CD14-positive monocyte (primary cell): ENCODE data around the gene DPH7. TPM values are rescaled to one million over a fixed set of nuclear protein-coding genes. Genes with fewer than 3 reads are reported as not detected.

Experiments used
- DNase-seq, 3 donors: peaks; one replicate each; pipeline ENCODE4 v3.0.0-alpha.2; 2011 to 2022
- H2AFZ ChIP-seq: 2 replicates; pipeline ENCODE4 v1.6.0; 2012; ENCODE audit warnings: mild to moderate bottlenecking, low read depth, low read length, inconsistent platforms; ENCODE audit not compliant: insufficient read depth, poor library complexity, severe bottlenecking
- H3K27ac ChIP-seq, 2 donors: 1 replicate in 1 of 2; 2 replicates in 1 of 2; pipeline ENCODE4 v1.5.1; 2012 to 2013; ENCODE audit warnings: low read length in 2 of 2, control low read depth in 1 of 2, inconsistent platforms in 1 of 2, low read depth in 1 of 2, mild to moderate bottlenecking in 1 of 2
- H3K27me3 ChIP-seq, 2 donors: one replicate each; pipeline versions ENCODE4 v1.6.0 to v1.6.1; 2011 to 2013; ENCODE audit warnings: low read length in 2 of 2; ENCODE audit not compliant: control insufficient read depth in 2 of 2, insufficient read depth in 2 of 2
- H3K36me3 ChIP-seq, 2 donors: replicated peaks in 1 of 2; 1 replicate in 1 of 2; 2 replicates in 1 of 2; pipeline versions ENCODE4 v1.5.1 to v1.6.1; 2012 to 2013; ENCODE audit warnings: low read length in 2 of 2, control low read depth in 1 of 2, inconsistent platforms in 1 of 2, mild to moderate bottlenecking in 1 of 2; ENCODE audit not compliant: insufficient read depth in 2 of 2, control insufficient read depth in 1 of 2
- H3K4me1 ChIP-seq, 2 donors: 1 replicate in 1 of 2; 2 replicates in 1 of 2; pipeline versions ENCODE4 v1.5.1 to v1.6.1; 2012 to 2013; ENCODE audit warnings: low read length in 2 of 2, control low read depth in 1 of 2, inconsistent platforms in 1 of 2, mild to moderate bottlenecking in 1 of 2, moderate library complexity in 1 of 2; ENCODE audit not compliant: insufficient read depth in 2 of 2, control insufficient read depth in 1 of 2
- H3K4me2 ChIP-seq: replicated peaks from 2 replicates; pipeline ENCODE3; 2012; ENCODE audit warnings: low read length, moderate library complexity, mild to moderate bottlenecking; ENCODE audit not compliant: poor library complexity, severe bottlenecking; ENCODE audit errors: extremely low read depth
- H3K4me3 ChIP-seq, 3 experiments: fragments of 200-600 bp in 1 of 3; sonication (generic) in 1 of 3; replicated peaks in 1 of 3; 1 replicate in 2 of 3; 2 replicates in 1 of 3; pipeline ENCODE4 v1.5.1; 2011 to 2013; ENCODE audit warnings: low read length in 3 of 3, mild to moderate bottlenecking in 3 of 3, control low read depth in 2 of 3, low read depth in 2 of 3, inconsistent platforms in 1 of 3, moderate library complexity in 1 of 3
- H3K79me2 ChIP-seq: 2 replicates; pipeline ENCODE4 v1.6.0; 2012; ENCODE audit warnings: mild to moderate bottlenecking, control low read depth, inconsistent platforms, low read length, moderate library complexity; ENCODE audit not compliant: insufficient read depth
- H3K9ac ChIP-seq: 2 replicates; pipeline ENCODE4 v1.6.0; 2017; ENCODE audit warnings: low read length, mild to moderate bottlenecking; ENCODE audit not compliant: insufficient read depth, poor library complexity, severe bottlenecking
- H3K9me3 ChIP-seq, 2 donors: replicated peaks in 1 of 2; 1 replicate in 1 of 2; 2 replicates in 1 of 2; pipeline versions ENCODE4 v1.5.1 to v1.6.1; 2012 to 2013; ENCODE audit warnings: low read length in 2 of 2, control low read depth in 1 of 2; ENCODE audit not compliant: control insufficient read depth in 1 of 2, insufficient read depth in 1 of 2
- H4K20me1 ChIP-seq: 2 replicates; pipeline ENCODE4 v1.6.0; 2012; ENCODE audit warnings: mild to moderate bottlenecking, low read length, control low read depth, moderate library complexity; ENCODE audit not compliant: insufficient read depth
- H3K27ac Mint-ChIP-seq, 7 donors: one replicate each; pipeline ENCODE4 v1.8.0; 2020; ENCODE audit warnings: mild to moderate bottlenecking in 7 of 7, mixed read lengths in 7 of 7, moderate library complexity in 6 of 7, inconsistent platforms in 2 of 7
- H3K27me3 Mint-ChIP-seq, 3 donors: one replicate each; pipeline ENCODE4 v1.8.0; 2021 to 2022; ENCODE audit warnings: low read depth in 3 of 3, mild to moderate bottlenecking in 3 of 3, mixed read lengths in 3 of 3, moderate library complexity in 3 of 3, inconsistent platforms in 1 of 3
- H3K36me3 Mint-ChIP-seq, 2 donors: one replicate each; pipeline ENCODE4 v1.8.0; 2020; ENCODE audit warnings: mixed read lengths in 2 of 2, inconsistent platforms in 1 of 2, mild to moderate bottlenecking in 1 of 2
- H3K4me1 Mint-ChIP-seq: one replicate; pipeline ENCODE4 v1.8.0; 2020; ENCODE audit warnings: mild to moderate bottlenecking, mixed read lengths
- H3K4me3 Mint-ChIP-seq, 2 donors: one replicate each; pipeline ENCODE4 v1.8.0; 2020; ENCODE audit warnings: mild to moderate bottlenecking in 2 of 2, mixed read lengths in 2 of 2, moderate library complexity in 1 of 2
- H3K9me3 Mint-ChIP-seq, 7 donors: one replicate each; pipeline ENCODE4 v1.8.0; 2020 to 2022; ENCODE audit warnings: mixed read lengths in 7 of 7, mild to moderate bottlenecking in 6 of 7, moderate library complexity in 6 of 7, inconsistent platforms in 2 of 7
- CTCF ChIP-seq: fragments of 200-600 bp; IDR thresholded peaks from one replicate; pipeline ENCODE4 v1.8.0; 2022; ENCODE audit warnings: antibody characterized with exemption, mild to moderate bottlenecking
- WGBS: methylation state at CpG from one replicate; pipeline ENCODE4 v1.1.5; 2013; ENCODE audit warnings: missing lambda C conversion rate; ENCODE audit not compliant: insufficient coverage; 5-methylcytosine and 5-hydroxymethylcytosine counted together
- intact Hi-C, 2 donors: fragments of 100-400 bp; cut with micrococcal nuclease; formaldehyde crosslinking; loops; one replicate each; pipeline versions ENCODE4 v1.15.0 to v1.15.1; 2023
- polyA plus RNA-seq, 3 donors: library from polyadenylated mRNA; depleted of rRNA in 1 of 3; unstranded in 2 of 3; stranded (reverse) in 1 of 3; fragments of 300-500 nt in 2 of 3; fragments of >200 nt in 1 of 3; fragmentation: Illumina TruSeq in 2 of 3; gene quantifications; 1 replicate in 2 of 3; 2 replicates in 1 of 3; pipeline ENCODE4 v1.2.3, GENCODE V29; 2012 to 2021

Gene DPH7
- polyA plus RNA-seq, 3 donors: 13.1 to 45.6 (median 14.2) TPM

DNA sequence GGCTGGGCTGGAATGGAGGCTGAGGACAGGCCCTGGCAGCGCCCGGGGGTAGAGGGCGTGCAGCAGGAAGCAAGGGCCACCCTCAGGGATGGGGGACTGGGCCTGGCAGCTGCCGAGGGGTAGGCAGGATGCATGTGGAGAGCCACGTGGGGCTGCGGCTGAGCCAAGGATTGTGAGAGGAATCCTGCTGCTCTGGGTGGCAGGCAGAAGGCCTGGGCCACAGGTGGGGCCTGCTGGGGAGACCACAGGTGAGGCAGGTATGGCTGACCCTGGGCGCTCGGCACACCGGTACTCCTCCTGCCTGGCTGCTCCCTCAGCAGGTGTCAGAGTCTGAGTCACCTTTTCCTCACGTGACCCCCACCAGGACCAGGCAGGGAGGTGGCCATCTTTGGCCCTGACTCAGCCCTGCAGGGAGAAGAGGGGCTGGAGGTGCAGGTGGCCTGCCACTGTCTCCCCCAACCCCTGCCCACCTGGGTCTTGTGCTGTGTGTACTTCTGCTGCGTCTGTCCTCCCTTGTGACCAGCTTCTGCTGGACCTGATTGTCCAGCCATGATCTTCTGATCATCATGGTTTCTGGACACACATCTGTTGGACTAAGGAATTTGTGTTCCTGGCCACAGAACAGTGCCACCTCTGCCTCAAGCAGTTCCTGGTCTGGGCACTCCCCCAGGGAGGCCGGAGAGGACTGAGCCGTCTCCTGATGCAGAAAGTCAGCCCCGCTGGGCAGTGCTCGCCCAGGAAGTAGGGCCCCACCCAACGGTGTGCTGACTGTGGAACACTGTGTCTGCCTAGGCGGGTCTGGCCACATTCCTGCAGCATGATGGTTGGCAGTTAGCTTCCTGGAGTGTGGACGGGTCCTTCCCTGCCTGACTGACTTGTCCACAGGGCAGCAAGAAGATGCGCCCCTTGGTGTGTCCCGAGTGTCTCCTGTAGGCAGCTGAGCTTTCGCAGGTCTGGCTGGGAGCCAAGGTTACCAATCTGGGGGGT, 33.2 kb upstream of the DPH7 start:
- Histone ChIP-seq H3K9me3 (no peaks in the 10 kb centered on the region), H3K27ac (peak overlapping the region; percentile 32 to 76), H3K4me3 (peak overlapping the region in 1 of 3 experiments; percentile 34), H3K4me1 (peaks cover 57 to 64% of the 10 kb centered on the region in 2 donors), H4K20me1 (peaks cover 90% of the 10 kb centered on the region), H3K4me2 (peak overlapping the region; percentile 49), H3K36me3 (peaks cover 32 to 47% of the 10 kb centered on the region in 2 donors), H3K9ac (peak overlapping the region; percentile 36), H2AFZ (no peak overlapping the region), H3K27me3 (no peaks in the 10 kb centered on the region), H3K79me2 (peaks cover 92% of the 10 kb centered on the region)
- H3K9me3 Mint-ChIP-seq: no peaks in the 10 kb centered on the region
- no peak for TF ChIP-seq CTCF
- H3K4me3 Mint-ChIP-seq: peak overlapping the region in 1 of 2 donors; percentile 71
- DNase-seq: peak in 1 of 3 donors; percentile 42
- H3K36me3 Mint-ChIP-seq: peaks cover 17 to 41% of the 10 kb centered on the region in 2 donors
- peaks cover 55% of the 10 kb centered on the region for H3K4me1 Mint-ChIP-seq
- H3K27me3 Mint-ChIP-seq: peaks cover 0 to 4% (median 0%) of the 10 kb centered on the region in 3 donors
- intact Hi-C loops: no loop called here
- WGBS: 36% methylated on average over 21 of the region's 21 CpGs
- peak overlapping the region in 6 of 7 donors; percentile 74 to 89 (median 80) for H3K27ac Mint-ChIP-seq

DNA sequence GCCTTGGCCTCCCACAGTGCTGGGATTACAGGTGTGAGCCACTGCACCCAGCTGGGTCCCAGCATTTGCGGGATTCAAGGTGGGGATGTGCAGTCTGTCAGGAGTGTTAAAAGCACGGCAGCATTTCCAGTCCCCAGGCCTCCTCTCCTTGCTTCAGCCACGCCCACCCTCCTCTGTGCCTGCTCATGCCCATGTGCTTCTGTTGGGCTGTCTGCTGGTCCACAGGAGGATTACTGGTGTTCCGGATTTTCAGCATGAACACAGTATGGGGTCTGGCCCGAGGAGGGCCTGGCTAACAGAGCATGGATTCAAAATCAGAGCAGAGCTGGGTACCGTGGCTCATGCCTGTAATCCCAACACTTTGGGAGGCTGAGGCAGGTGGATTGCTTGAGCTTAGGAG, 32.2 kb upstream of the DPH7 start:
- H3K27ac ChIP-seq: peak overlapping the region in 1 of 2 donors; percentile 76
- no peak for TF ChIP-seq CTCF
- peaks cover 90% of the 10 kb centered on the region for H4K20me1 ChIP-seq
- H3K4me2 ChIP-seq: no peak overlapping the region
- H3K79me2 ChIP-seq: peaks cover 94% of the 10 kb centered on the region
- Mint-ChIP-seq H3K36me3 (peaks cover 17 to 40% of the 10 kb centered on the region in 2 donors), H3K27me3 (peaks cover 0 to 4% (median 0%) of the 10 kb centered on the region in 3 donors), H3K4me3 (no peak overlapping the region), H3K4me1 (peaks cover 61% of the 10 kb centered on the region), H3K27ac (peak overlapping the region in 2 of 7 donors; percentile 38 to 89), H3K9me3 (no peaks in the 10 kb centered on the region)
- intact Hi-C loops: no loop called here
- H3K27me3 ChIP-seq: no peaks in the 10 kb centered on the region
- peaks cover 64 to 69% of the 10 kb centered on the region in 2 donors for H3K4me1 ChIP-seq
- peaks cover 28 to 37% of the 10 kb centered on the region in 2 donors for H3K36me3 ChIP-seq
- no peak overlapping the region for H2AFZ ChIP-seq
- H3K4me3 ChIP-seq: no peak overlapping the region
- no peaks in the 10 kb centered on the region for H3K9me3 ChIP-seq
- no peak for DNase-seq
- H3K9ac ChIP-seq: peak overlapping the region; percentile 36
- 84% methylated on average over 4 of the region's 6 CpGs for WGBS
